Suprapubic skin (tissue), 4 donors: ENCODE data around the gene IL2RG. TPM values are rescaled to one million over a fixed set of nuclear protein-coding genes. Genes with fewer than 3 reads are reported as not detected.
A peak's percentile ranks its signal among the peaks of the same experiment; 100 is the strongest.

ENCODE experiments used
- DNase-seq, 2 donors: peaks; one replicate each; pipeline ENCODE4 v3.0.0-alpha.2; 2019; ENCODE audit warnings: low spot score in 2 of 2
- H3K27ac ChIP-seq: fragments of 200-600 bp; sonication (generic); one replicate; pipeline ENCODE4 v1.5.1; 2019
- H3K27me3 ChIP-seq: fragments of 200-600 bp; sonication (generic); one replicate; pipeline ENCODE4 v1.5.1; 2019
- H3K36me3 ChIP-seq: fragments of 200-600 bp; sonication (generic); one replicate; pipeline ENCODE4 v1.5.1; 2019
- H3K4me1 ChIP-seq: fragments of 200-600 bp; sonication (generic); one replicate; pipeline ENCODE4 v1.5.1; 2019
- H3K4me3 ChIP-seq: fragments of 200-600 bp; sonication (generic); one replicate; pipeline ENCODE4 v1.5.1; 2019; ENCODE audit warnings: mild to moderate bottlenecking
- H3K9me3 ChIP-seq: fragments of 200-600 bp; sonication (generic); one replicate; pipeline ENCODE4 v1.5.1; 2019
- CTCF ChIP-seq, 2 donors: fragments of 200-600 bp in 1 of 2; fragments of 450-650 bp in 1 of 2; sonication (generic) in 1 of 2; IDR thresholded peaks; one replicate each; pipeline ENCODE4 v1.5.1; 2016 to 2019; ENCODE audit warnings: antibody characterized with exemption in 2 of 2, mild to moderate bottlenecking in 1 of 2, moderate library complexity in 1 of 2
- EP300 ChIP-seq: sonication (generic); formaldehyde crosslinking; IDR thresholded peaks from one replicate; pipeline ENCODE4 v1.6.1; 2017; ENCODE audit warnings: antibody characterized with exemption
- POLR2A ChIP-seq, 2 donors: fragments of 450-650 bp; IDR thresholded peaks; one replicate each; pipeline ENCODE4 v1.6.1; 2017; ENCODE audit warnings: antibody characterized with exemption in 2 of 2, mild to moderate bottlenecking in 2 of 2, moderate library complexity in 2 of 2
- POLR2AphosphoS5 ChIP-seq, 3 donors: sonication (generic); formaldehyde crosslinking; IDR thresholded peaks; one replicate each; pipeline ENCODE4 v1.6.1; 2017; ENCODE audit warnings: antibody characterized with exemption in 3 of 3
- WGBS: methylation state at CpG from one replicate; pipeline ENCODE4 v1.1.5; 2018; 5-methylcytosine and 5-hydroxymethylcytosine counted together
- total RNA-seq, 4 donors: library from RNA; depleted of rRNA; stranded (reverse); fragments of >200 nt; gene quantifications; one replicate each; pipeline ENCODE4 v1.1.0, GENCODE V29; 2016

IL2RG gene
- total RNA-seq, 4 donors from 2014 or later, result 2.6 to 15.0 (median 9.1) TPM

DNA sequence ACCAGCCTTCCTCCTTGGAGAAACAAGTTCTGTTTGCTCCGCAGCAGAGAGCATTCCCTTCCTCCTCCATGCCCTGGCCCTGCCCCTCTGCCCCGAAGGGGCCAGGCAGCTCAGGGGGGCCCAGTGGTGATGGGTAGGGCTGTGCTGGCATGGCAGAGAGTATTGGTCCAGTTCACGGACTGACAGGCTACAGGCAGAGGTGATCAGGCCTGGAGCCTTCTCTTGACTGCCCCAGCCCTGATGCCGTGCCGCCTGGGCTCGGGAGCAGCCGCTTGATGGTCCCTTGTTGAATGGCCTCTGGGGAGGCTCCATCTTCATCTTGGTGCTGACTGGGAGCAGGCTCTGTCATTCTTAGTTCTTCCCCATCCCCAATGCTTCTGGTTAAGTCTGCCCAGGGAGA lies 42.8 kb upstream of the IL2RG start:
- H3K4me1 ChIP-seq, result no peaks in the 10 kb centered on the region
- no peak overlapping the region for H3K4me3 ChIP-seq
- no peaks in the 10 kb centered on the region for H3K9me3 ChIP-seq
- TF ChIP-seq EP300 (no peak), POLR2A (IDR thresholded peaks at IDR 0.05) (no peak), CTCF (IDR thresholded peaks at IDR 0.05) (no peak)
- H3K27me3 ChIP-seq, result no peaks in the 10 kb centered on the region
- 78% methylated on average over 6 of the region's 7 CpGs for WGBS
- no peaks in the 10 kb centered on the region for H3K36me3 ChIP-seq
- no peak for DNase-seq
- no peak overlapping the region for H3K27ac ChIP-seq

- Histone ChIP-seq H3K36me3 (no peaks in the 10 kb centered on the region), H3K4me1 (no peaks in the 10 kb centered on the region), H3K9me3 (no peaks in the 10 kb centered on the region), H3K4me3 (no peak overlapping the region), H3K27ac (no peak overlapping the region), H3K27me3 (no peaks in the 10 kb centered on the region)
- DNase-seq, result no peak
- no peak for TF ChIP-seq CTCF (IDR thresholded peaks at IDR 0.05)
- TF ChIP-seq EP300, result no peak
- no peak for TF ChIP-seq POLR2AphosphoS5 (IDR thresholded peaks at IDR 0.05)
- no peak for TF ChIP-seq POLR2A (IDR thresholded peaks at IDR 0.05)
- 76% methylated on average over 7 of the region's 7 CpGs for WGBS
Observed at GRCh38 chrX:71151366-71151765, 40.0 kb upstream of the IL2RG start.

GRCh38 chrX:71148278-71148663 lies 36.9 kb upstream of the IL2RG start:
- no peak for TF ChIP-seq EP300
- no peak for TF ChIP-seq POLR2AphosphoS5 (IDR thresholded peaks at IDR 0.05)
- no peak for TF ChIP-seq CTCF (IDR thresholded peaks at IDR 0.05)
- no peak for TF ChIP-seq POLR2A (IDR thresholded peaks at IDR 0.05)
- Histone ChIP-seq H3K9me3 (no peaks in the 10 kb centered on the region), H3K27ac (no peak overlapping the region), H3K4me1 (peaks cover 10% of the 10 kb centered on the region), H3K27me3 (no peaks in the 10 kb centered on the region), H3K36me3 (no peaks in the 10 kb centered on the region), H3K4me3 (no peak overlapping the region)
- DNase-seq, result no peak
- WGBS, result no CpG with 5 or more reads among the region's 8 CpGs

- Histone ChIP-seq H3K9me3 (no peaks in the 10 kb centered on the region), H3K4me3 (no peak overlapping the region), H3K36me3 (peaks cover 2% of the 10 kb centered on the region), H3K4me1 (peaks cover 10% of the 10 kb centered on the region), H3K27me3 (no peaks in the 10 kb centered on the region), H3K27ac (no peak overlapping the region)
- TF ChIP-seq EP300, result no peak
- TF ChIP-seq POLR2AphosphoS5 (IDR thresholded peaks at IDR 0.05), result no peak
- no peak for TF ChIP-seq POLR2A (IDR thresholded peaks at IDR 0.05)
- 85% methylated on average over 20 of the region's 28 CpGs for WGBS
- no peak for DNase-seq
Observed at GRCh38 chrX:71147496-71148277, 36.3 kb upstream of the IL2RG start.

DNA sequence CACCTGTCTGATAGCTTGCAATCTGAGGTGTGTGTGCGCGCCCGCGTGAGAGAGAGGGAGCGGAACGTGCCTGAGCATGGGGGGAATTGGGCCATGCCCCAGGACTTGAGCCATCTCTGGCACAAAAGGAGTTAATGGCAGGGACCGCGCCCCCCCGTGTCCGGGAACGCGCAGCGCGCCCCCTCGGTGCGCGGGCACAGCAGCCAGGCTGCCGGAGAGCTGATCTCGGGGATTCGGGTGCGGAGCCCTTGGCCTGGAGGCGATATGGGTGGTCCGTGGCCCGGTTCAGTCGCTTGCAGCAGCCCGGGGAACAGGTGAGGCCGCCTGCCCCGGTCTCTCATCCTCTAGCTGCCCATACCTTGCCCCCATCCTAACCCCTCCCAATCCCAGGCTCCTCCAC lies 33.3 kb upstream of the IL2RG start, which contains the start of gene NLGN3:
Gene NLGN3, plus strand, starts transcription at position 191 of the 400 bp plus-strand sequence. CDS start 2,909 bp downstream, outside the sequence.
- TF ChIP-seq POLR2A (IDR thresholded peaks at IDR 0.05) (no peak), POLR2AphosphoS5 (IDR thresholded peaks at IDR 0.05) (no peak), CTCF (IDR thresholded peaks at IDR 0.05) (no peak), EP300 (no peak)
- Histone ChIP-seq H3K4me1 (peaks cover 10% of the 10 kb centered on the region), H3K27me3 (no peaks in the 10 kb centered on the region), H3K4me3 (peak within 1 kb of the TSS; percentile 36), H3K9me3 (no peaks in the 10 kb centered on the region), H3K36me3 (peaks cover 31% of the 10 kb centered on the region), H3K27ac (no peak within 1 kb of the TSS)
- DNase-seq, result no peak
- WGBS, result 46% methylated on average over 16 of the region's 28 CpGs
